BJ (cell line): ENCODE measurements around the gene LRRC8D. TPM values are rescaled to one million over a fixed set of nuclear protein-coding genes. Genes with fewer than 3 reads are reported as not detected.

Source experiments
- CTCF ChIA-PET: fragments of 350-600 bp; formaldehyde crosslinking; extraction: SDS; loops from one replicate; lab custom pipeline; 2021; ENCODE audit warnings: antibody characterized with exemption, inconsistent platforms; lab: Yijun Ruan, JAX
- POLR2A ChIA-PET: fragments of 300-600 bp; sonication (Branson Sonifier 250); formaldehyde crosslinking; extraction: SDS; loops from one replicate; lab custom pipeline; 2021; ENCODE audit warnings: antibody characterized with exemption; lab: Charles Lee
- DNase-seq: peaks from one replicate; pipeline ENCODE4 v3.0.0-alpha.2; 2011; ENCODE audit warnings: low read depth
- H3K27me3 ChIP-seq: 2 replicates; pipeline ENCODE4 v1.6.0; 2011; ENCODE audit warnings: low read length; ENCODE audit not compliant: control insufficient read depth, insufficient read depth
- H3K36me3 ChIP-seq: 2 replicates; pipeline ENCODE4 v1.5.1; 2011; ENCODE audit warnings: low read length; ENCODE audit not compliant: control insufficient read depth, insufficient read depth
- H3K4me3 ChIP-seq: 2 replicates; pipeline ENCODE4 v1.5.1; 2011; ENCODE audit warnings: low read depth, mild to moderate bottlenecking, control low read depth, low read length
- CTCF ChIP-seq: IDR thresholded peaks from 2 replicates; pipeline ENCODE4 v1.5.1; 2011; ENCODE audit warnings: low read depth, mild to moderate bottlenecking, control low read depth, inconsistent platforms, low read length, moderate library complexity; ENCODE audit not compliant: insufficient read depth
- polyA plus RNA-seq: library from polyadenylated mRNA; depleted of rRNA; stranded (reverse); fragments of >200 nt; gene quantifications from 2 replicates; pipeline ENCODE4 v1.2.3, GENCODE V29; 2011

The LRRC8D gene
- polyA plus RNA-seq, 1 experiment, result 51.9 TPM

- DNase-seq, result no peak
- TF ChIP-seq CTCF, result no peak
- no peak overlapping the region for H3K4me3 ChIP-seq
- H3K27me3 ChIP-seq, result no peaks in the 10 kb centered on the region
- POLR2A ChIA-PET, result no interaction called here
- H3K36me3 ChIP-seq, result no peaks in the 10 kb centered on the region
- CTCF ChIA-PET, result interaction anchor here (1.0 to 1.9 kb wide), 3 partner anchors 18 to 94 kb away, joined by 3 to 6 read pairs (median 5); no protein-coding TSS in a partner anchor
Measured at GRCh38 chr1:89898695-89899470, 78.1 kb downstream of the LRRC8D start.

DNA sequence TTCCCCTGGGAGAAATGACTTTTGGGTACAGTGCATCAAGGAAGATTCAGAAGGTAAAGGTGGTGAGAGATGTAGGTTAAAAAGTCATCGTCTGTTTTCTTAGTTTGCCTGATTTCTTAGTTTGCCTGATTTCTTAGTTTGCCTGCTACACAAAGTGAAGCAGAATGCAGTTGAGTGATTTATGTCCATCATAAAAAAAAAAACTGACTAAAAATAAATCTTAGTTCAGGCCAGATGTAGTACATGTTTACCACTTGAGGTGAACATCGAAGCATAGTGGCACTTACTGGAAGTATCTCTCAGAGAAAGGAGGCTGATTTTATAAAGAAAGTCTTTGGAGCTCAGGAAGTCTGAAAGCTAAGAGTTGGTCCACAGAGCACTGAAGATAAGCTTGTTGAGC lies 79.5 kb downstream of the LRRC8D start:
- H3K4me3 ChIP-seq, result no peak overlapping the region
- CTCF ChIA-PET, result no interaction called here

GRCh38 chr1:89900791-89901708 lies 80.2 kb downstream of the LRRC8D start:
- no peak for DNase-seq
- H3K36me3 ChIP-seq, result no peaks in the 10 kb centered on the region
- POLR2A ChIA-PET, result no interaction called here
- no peaks in the 10 kb centered on the region for H3K27me3 ChIP-seq
- no peak overlapping the region for H3K4me3 ChIP-seq
- CTCF ChIA-PET, result no interaction called here
- no peak for TF ChIP-seq CTCF

More for the DNA sequence above, 79.5 kb downstream of the LRRC8D start:
- no peaks in the 10 kb centered on the region for H3K36me3 ChIP-seq
- H3K27me3 ChIP-seq, result no peaks in the 10 kb centered on the region
- TF ChIP-seq CTCF, result no peak
- POLR2A ChIA-PET, result no interaction called here
- DNase-seq, result no peak

- Histone ChIP-seq H3K36me3 (no peaks in the 10 kb centered on the region), H3K4me3 (no peak overlapping the region), H3K27me3 (no peaks in the 10 kb centered on the region)
- ChIA-PET CTCF (no interaction called here), POLR2A (no interaction called here)
- DNase-seq, result no peak
- no peak for TF ChIP-seq CTCF
Measured at GRCh38 chr1:89901957-89902669, 81.3 kb downstream of the LRRC8D start.

DNA sequence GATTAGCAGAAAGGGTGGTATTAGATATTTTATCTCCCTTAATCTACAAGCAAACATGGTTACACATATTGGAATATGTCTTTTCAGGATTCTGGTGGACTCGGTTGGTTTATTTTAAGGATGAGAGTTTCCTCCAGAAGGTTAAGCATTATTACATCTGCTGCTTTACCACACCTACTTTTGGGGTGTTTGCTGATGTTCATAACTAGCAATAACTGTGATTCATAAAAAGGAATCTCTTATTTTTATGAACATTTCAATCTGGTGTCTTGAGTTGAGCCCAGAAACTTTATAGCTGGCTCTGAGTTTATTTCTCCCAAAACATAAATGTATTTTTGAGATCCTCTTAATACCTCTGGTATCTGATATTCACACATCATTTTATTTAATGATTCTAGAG lies 82.7 kb downstream of the LRRC8D start:
- H3K27me3 ChIP-seq, result no peaks in the 10 kb centered on the region
- POLR2A ChIA-PET, result interaction anchor here (0.6 kb wide), 1 partner anchor 1012 kb away, joined by 7 read pairs; the partner anchor contains the start of gene GTF2B
- H3K4me3 ChIP-seq, result no peak overlapping the region
- TF ChIP-seq CTCF, result no peak
- no peak for DNase-seq
- H3K36me3 ChIP-seq, result no peaks in the 10 kb centered on the region
- CTCF ChIA-PET, result no interaction called here
